Right atrium auricular region (tissue), 2 donors: Measurements from ENCODE around the gene FAM204A. TPM values are rescaled to one million over a fixed set of nuclear protein-coding genes. Genes with fewer than 3 reads are reported as not detected.

Source experiments
- DNase-seq: peaks from one replicate; pipeline ENCODE4 v3.0.0-alpha.2; 2019; ENCODE audit warnings: low spot score
- H3K27ac ChIP-seq, 2 donors: fragments of 200-600 bp; sonication (generic); 1 replicate in 1 of 2; 2 replicates in 1 of 2; pipeline ENCODE4 v1.5.1; 2016 to 2019
- H3K27me3 ChIP-seq, 2 donors: fragments of 200-600 bp; sonication (generic); one replicate each; pipeline versions ENCODE4 v1.5.1 to v1.6.0; 2017 to 2019
- H3K36me3 ChIP-seq: fragments of 200-600 bp; sonication (generic); one replicate; pipeline ENCODE4 v1.5.1; 2016
- H3K4me1 ChIP-seq, 2 donors: fragments of 200-600 bp; sonication (generic); one replicate each; pipeline versions ENCODE4 v1.5.1 to v1.6.0; 2017 to 2019
- H3K4me3 ChIP-seq, 2 donors: fragments of 200-600 bp; sonication (generic); 1 replicate in 1 of 2; 2 replicates in 1 of 2; pipeline ENCODE4 v1.5.1; 2017 to 2019; ENCODE audit warnings: mild to moderate bottlenecking in 1 of 2, moderate library complexity in 1 of 2
- H3K9me3 ChIP-seq, 2 donors: fragments of 200-600 bp; sonication (generic); one replicate each; pipeline ENCODE4 v1.5.1; 2019
- CTCF ChIP-seq, 2 donors: fragments of 200-600 bp; sonication (generic); IDR thresholded peaks; one replicate each; pipeline ENCODE4 v1.5.1; 2019; ENCODE audit warnings: antibody characterized with exemption in 2 of 2
- total RNA-seq, 2 donors: library from RNA; depleted of rRNA; stranded (reverse); fragments of >200 nt; gene quantifications; one replicate each; pipeline ENCODE4 v1.1.0, GENCODE V29; 2016

The FAM204A gene
- total RNA-seq, 2 donors from 2014 or later = 35.8 to 63.6 TPM

GRCh38 chr10:118357841-118358240, 15.7 kb upstream of the FAM204A start:
- H3K4me3 ChIP-seq = no peak overlapping the region
- DNase-seq = no peak
- no peaks in the 10 kb centered on the region for H3K27me3 ChIP-seq
- no peaks in the 10 kb centered on the region for H3K9me3 ChIP-seq
- no peak overlapping the region for H3K27ac ChIP-seq
- no peaks in the 10 kb centered on the region for H3K36me3 ChIP-seq
- TF ChIP-seq CTCF (IDR thresholded peaks at IDR 0.05) = no peak
- no peaks in the 10 kb centered on the region for H3K4me1 ChIP-seq

GRCh38 chr10:118356628-118357027, 14.5 kb upstream of the FAM204A start:
- no peak for DNase-seq

GRCh38 chr10:118355234-118355633, 13.1 kb upstream of the FAM204A start:
- Histone ChIP-seq H3K27me3 (no peaks in the 10 kb centered on the region), H3K36me3 (no peaks in the 10 kb centered on the region), H3K27ac (no peak overlapping the region), H3K4me3 (no peak overlapping the region), H3K9me3 (no peaks in the 10 kb centered on the region), H3K4me1 (no peaks in the 10 kb centered on the region)
- no peak for DNase-seq
- no peak for TF ChIP-seq CTCF (IDR thresholded peaks at IDR 0.05)

More at GRCh38 chr10:118356628-118357027, 14.5 kb upstream of the FAM204A start:
- Histone ChIP-seq H3K36me3 (no peaks in the 10 kb centered on the region), H3K27ac (no peak overlapping the region), H3K4me3 (no peak overlapping the region), H3K27me3 (no peaks in the 10 kb centered on the region), H3K4me1 (no peaks in the 10 kb centered on the region), H3K9me3 (no peaks in the 10 kb centered on the region)
- no peak for TF ChIP-seq CTCF (IDR thresholded peaks at IDR 0.05)

- no peaks in the 10 kb centered on the region for H3K27me3 ChIP-seq
- no peak for TF ChIP-seq CTCF (IDR thresholded peaks at IDR 0.05)
- no peak for DNase-seq
- H3K4me3 ChIP-seq = no peak overlapping the region
- H3K4me1 ChIP-seq = no peaks in the 10 kb centered on the region
- H3K36me3 ChIP-seq = no peaks in the 10 kb centered on the region
- no peak overlapping the region for H3K27ac ChIP-seq
- no peaks in the 10 kb centered on the region for H3K9me3 ChIP-seq
Measured at GRCh38 chr10:118349235-118349634, 7.1 kb upstream of the FAM204A start.

- Histone ChIP-seq H3K4me3 (no peak overlapping the region), H3K9me3 (no peaks in the 10 kb centered on the region), H3K27me3 (no peaks in the 10 kb centered on the region), H3K36me3 (no peaks in the 10 kb centered on the region), H3K27ac (no peak overlapping the region), H3K4me1 (peaks cover 0 to 25% of the 10 kb centered on the region in 2 donors)
- TF ChIP-seq CTCF (IDR thresholded peaks at IDR 0.05) = no peak
- no peak for DNase-seq
Measured at GRCh38 chr10:118343549-118343948, 1.4 kb upstream of the FAM204A start.

GRCh38 chr10:118343115-118343514, 991 bp upstream of the FAM204A start:
- peaks cover 0 to 27% of the 10 kb centered on the region in 2 donors for H3K4me1 ChIP-seq
- no peak overlapping the region for H3K27ac ChIP-seq
- DNase-seq = no peak
- no peaks in the 10 kb centered on the region for H3K27me3 ChIP-seq
- no peaks in the 10 kb centered on the region for H3K9me3 ChIP-seq
- no peak overlapping the region for H3K4me3 ChIP-seq
- H3K36me3 ChIP-seq = no peaks in the 10 kb centered on the region
- TF ChIP-seq CTCF (IDR thresholded peaks at IDR 0.05) = no peak
